ENCODE results near the gene JMJD8. TPM values are rescaled to one million over a fixed set of nuclear protein-coding genes. Genes with fewer than 3 reads are reported as not detected.

Gene JMJD8
- total RNA-seq, 1 donor from 2014 or later = 71.4 TPM

DNA sequence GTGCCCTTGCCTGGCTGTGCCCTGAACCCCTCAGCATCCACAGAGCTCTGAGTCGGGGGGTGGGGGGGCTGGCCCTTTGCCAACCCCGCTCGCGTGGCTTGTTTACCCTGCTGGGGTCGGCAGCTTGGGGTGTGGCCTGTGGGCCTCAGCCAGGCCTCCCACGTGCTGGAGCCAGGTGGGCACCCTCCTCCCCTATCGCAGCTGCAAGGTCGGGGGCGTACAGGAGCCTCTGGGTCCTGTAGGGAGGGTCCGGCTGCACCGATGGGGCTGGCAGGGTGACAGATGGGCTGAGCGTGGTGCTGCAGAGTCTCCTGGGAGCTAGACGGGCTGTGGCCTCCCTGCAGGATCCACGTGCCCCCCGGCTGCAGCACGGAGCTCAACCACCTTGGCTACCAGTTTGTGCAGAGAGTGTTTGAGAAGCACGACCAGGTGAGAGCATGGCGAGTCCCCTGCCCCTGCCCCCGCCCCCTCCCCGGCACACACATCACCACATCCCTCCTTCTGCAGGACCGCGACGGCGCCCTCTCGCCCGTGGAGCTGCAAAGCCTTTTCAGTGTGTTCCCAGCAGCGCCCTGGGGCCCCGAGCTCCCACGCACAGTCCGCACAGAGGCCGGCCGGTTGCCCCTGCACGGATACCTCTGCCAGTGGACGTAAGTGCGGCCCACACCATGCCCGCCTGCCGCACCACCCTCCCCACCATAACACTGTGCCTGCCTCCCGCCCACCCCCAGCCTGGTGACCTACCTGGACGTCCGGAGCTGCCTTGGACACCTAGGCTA, 12.6 kb downstream of the JMJD8 start:
- Mint-ChIP-seq H3K36me3 (ENCODE audit: low read depth) (peaks cover 11% of the 10 kb centered on the region), H3K4me1 (ENCODE audit: low read depth) (peaks cover 4% of the 10 kb centered on the region), H3K4me3 (peak overlapping the region; percentile 15), H3K27me3 (ENCODE audit: insufficient read depth) (peaks cover 7% of the 10 kb centered on the region), H3K27ac (no peak overlapping the region), H3K9me3 (no peaks in the 10 kb centered on the region)
- DNase-seq (ENCODE audit: low spot score) = no peak
- intact Hi-C loops (cut with micrococcal nuclease) = no loop called here

DNA sequence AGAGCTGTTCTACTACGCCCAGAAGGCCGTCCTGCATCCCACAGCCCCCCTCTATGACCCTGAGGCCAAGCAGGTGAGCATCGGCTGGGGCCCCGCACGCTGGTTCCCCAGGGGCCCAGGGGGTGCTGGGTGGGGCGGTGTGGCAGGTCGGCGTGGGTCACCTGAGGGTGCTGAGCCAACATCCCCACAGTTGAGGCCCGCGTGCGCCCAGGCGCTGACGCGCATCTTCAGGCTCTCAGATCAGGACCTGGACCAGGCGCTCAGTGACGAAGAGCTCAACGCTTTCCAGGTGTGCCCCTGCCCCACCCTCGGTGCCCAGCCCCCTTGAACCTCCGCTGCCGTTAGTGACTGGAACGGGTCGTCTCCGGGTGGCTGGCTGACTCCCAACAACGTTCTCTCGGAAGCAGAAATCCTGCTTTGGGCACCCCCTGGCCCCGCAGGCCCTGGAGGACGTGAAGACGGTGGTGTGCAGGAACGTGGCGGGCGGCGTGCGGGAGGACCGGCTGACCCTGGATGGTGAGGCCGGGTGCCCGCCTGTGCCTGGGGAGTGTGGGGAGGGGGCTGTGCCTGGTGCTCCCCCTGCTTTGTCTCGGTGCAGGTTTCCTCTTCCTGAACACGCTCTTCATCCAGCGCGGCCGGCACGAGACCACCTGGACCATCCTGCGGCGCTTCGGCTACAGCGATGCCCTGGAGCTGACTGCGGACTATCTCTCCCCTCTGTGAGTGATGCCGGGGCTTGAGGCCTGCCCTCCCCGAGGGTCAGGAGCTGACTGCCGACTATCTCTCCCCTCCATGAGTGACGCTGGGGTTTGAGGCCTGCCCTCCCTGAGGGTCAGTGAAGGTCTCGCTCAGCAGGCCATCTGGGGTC, 13.4 kb downstream of the JMJD8 start:
- intact Hi-C loops (cut with micrococcal nuclease) = no loop called here

DNA sequence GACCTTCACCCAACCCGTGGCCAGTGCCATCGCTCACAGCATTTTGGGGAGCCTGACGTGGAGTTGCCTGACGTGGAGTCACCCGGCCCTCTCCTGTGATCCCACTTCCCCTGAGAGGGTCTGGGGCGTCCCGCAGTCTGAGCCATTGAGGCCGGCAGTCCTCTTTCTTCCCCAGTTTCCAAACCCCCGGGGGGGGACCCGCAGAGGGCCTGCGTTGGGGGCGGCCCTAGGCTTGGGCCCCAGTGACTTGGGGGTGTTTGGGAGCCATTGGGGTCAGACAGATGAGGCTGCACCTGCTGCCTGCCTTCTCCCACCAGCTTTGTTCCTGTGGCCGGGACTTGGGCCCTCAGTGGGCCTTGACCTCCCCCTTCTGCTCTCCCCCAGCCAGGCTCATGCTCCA, 14.5 kb downstream of the JMJD8 start:
- no peaks in the 10 kb centered on the region for H3K9me3 Mint-ChIP-seq
- H3K27me3 Mint-ChIP-seq (ENCODE audit: insufficient read depth) = no peaks in the 10 kb centered on the region
- intact Hi-C loops (cut with micrococcal nuclease) = no loop called here
- H3K36me3 Mint-ChIP-seq (ENCODE audit: low read depth) = peaks cover 11% of the 10 kb centered on the region
- no peak overlapping the region for H3K27ac Mint-ChIP-seq
- DNase-seq (ENCODE audit: low spot score) = no peak
- peak overlapping the region; percentile 85 for H3K4me3 Mint-ChIP-seq
- peaks cover 4% of the 10 kb centered on the region for H3K4me1 Mint-ChIP-seq (ENCODE audit: low read depth)

More for the DNA sequence above, 13.4 kb downstream of the JMJD8 start:
- Mint-ChIP-seq H3K27ac (no peak overlapping the region), H3K4me3 (peak overlapping the region; percentile 85), H3K9me3 (no peaks in the 10 kb centered on the region), H3K4me1 (ENCODE audit: low read depth) (peaks cover 4% of the 10 kb centered on the region), H3K27me3 (ENCODE audit: insufficient read depth) (peaks cover 7% of the 10 kb centered on the region), H3K36me3 (ENCODE audit: low read depth) (peaks cover 11% of the 10 kb centered on the region)
- no peak for DNase-seq (ENCODE audit: low spot score)

DNA sequence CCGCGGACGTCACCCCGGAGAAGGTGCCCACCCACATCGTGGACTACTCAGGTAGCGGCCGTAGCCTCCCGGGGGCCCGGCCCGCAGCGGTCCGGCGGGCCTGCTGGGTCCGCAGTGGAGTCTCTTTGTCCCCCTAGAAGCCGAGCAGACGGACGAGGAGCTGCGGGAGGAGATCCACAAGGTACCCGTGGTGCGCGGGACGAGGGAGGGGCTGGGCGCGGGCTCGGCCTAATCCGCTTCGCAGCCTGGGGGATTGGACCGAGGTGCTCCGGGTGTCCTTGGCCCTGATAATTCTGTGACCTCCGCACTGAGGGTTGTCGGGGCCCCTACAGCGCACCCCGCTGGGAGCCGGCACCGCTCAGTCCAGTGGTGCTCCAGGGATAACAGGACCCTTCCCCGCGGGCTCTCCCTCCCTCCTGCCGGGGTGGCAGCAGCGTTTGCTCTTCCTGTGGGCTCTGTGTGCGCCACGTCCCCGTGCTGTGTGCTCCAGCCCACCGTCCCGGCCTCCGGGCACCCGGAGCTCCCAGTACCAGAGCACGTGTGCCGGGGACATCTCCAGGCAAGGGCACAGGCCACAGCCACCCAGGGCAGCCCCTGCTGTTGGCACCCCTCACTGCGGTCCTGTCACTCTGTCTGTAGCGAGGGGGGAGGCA, 15.5 kb downstream of the JMJD8 start:
- Mint-ChIP-seq H3K4me1 (ENCODE audit: low read depth) (peaks cover 4% of the 10 kb centered on the region), H3K36me3 (ENCODE audit: low read depth) (peaks cover 11% of the 10 kb centered on the region), H3K27me3 (ENCODE audit: insufficient read depth) (no peaks in the 10 kb centered on the region), H3K9me3 (no peaks in the 10 kb centered on the region), H3K27ac (no peak overlapping the region), H3K4me3 (peak overlapping the region; percentile 85)
- intact Hi-C loops (cut with micrococcal nuclease) = loop anchor here (1.0 kb wide), 1 partner anchor 32 kb away; the partner anchor contains the start of gene METTL26
- DNase-seq (ENCODE audit: low spot score) = no peak

DNA sequence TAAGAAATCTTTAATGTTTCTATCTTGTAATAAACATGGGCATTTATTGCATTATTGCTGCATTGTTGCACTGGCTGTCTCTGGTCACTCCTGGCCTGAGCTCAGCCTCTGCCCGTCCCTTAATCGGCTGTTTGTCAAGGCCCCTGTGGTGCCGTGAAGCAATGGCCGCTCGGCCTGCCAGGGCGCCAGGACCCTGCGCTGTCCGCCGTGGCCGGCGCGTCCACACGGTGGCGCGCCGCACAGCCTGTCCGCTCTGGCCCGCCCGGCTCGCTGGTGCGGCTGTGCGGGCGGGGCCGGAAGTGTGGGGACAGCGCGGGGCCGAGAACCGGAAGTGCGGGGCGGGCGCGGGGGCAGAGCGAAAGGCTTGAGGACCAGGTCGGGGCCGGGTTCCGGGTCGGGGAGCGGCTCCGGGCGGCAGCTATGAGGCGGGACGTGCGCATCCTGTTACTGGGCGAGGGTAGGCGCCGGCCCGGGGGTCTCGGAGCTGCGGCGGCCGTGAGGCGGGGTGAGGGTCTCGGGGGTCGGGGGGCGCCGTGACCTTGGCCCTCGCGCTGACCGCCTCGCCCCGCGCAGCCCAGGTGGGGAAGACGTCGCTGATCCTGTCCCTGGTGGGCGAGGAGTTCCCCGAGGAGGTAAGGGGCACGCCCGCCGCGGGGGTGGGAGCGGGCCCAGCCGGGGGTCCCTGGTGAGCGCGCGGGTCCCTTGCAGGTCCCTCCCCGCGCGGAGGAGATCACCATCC, 16.2 kb downstream of the JMJD8 start, which contains the start of gene RHOT2:
Gene RHOT2, plus strand, starts transcription at position 353 of the 739 bp plus-strand sequence. Its CDS starts 68 bp downstream, at position 421.
- Mint-ChIP-seq H3K27me3 (ENCODE audit: insufficient read depth) (no peaks in the 10 kb centered on the region), H3K36me3 (ENCODE audit: low read depth) (peaks cover 9% of the 10 kb centered on the region), H3K27ac (peak within 1 kb of the TSS; percentile 86), H3K9me3 (no peaks in the 10 kb centered on the region), H3K4me1 (ENCODE audit: low read depth) (peaks cover 4% of the 10 kb centered on the region), H3K4me3 (peak within 1 kb of the TSS; percentile 85)
- intact Hi-C loops (cut with micrococcal nuclease) = loop anchor here (1.0 kb wide), 2 partner anchors 12 to 32 kb away; partner anchors contain the start of genes METTL26 and STUB1
- DNase-seq (ENCODE audit: low spot score) = peak; percentile 94

DNA sequence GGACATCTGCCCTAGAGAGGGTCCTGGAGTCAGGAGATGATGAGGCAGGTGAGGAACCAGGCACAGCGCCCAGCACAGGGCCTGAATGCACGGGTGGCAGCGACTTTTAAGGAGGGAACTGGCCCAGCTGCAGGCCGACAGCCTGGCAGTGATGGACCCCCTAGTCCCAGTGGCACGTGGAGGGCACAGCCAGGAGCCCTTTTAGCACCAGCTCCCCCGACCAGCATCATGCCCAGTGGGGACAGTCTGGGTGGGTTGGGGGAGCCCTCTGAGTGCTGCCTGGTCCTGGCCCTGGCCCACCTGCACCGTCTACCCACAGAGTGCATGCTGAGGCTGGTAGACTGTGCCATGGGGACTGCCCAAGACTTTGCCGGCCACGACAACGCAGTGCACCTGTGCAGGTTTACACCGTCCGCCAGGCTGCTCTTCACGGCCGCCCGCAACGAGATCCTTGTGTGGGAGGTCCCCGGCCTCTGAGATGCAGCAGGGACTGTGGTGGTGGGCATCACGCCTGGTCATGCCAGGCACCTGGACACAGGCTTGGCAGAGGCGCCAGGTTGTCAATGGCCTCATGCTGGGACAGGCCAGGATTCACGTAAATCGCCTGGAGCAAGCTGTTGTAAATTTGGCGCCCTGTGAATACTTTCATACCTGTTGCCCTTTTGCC, 16.9 kb downstream of the JMJD8 start:
- peak overlapping the region; percentile 76 for H3K4me3 Mint-ChIP-seq
- H3K27me3 Mint-ChIP-seq (ENCODE audit: insufficient read depth) = no peaks in the 10 kb centered on the region
- peak overlapping the region; percentile 86 for H3K27ac Mint-ChIP-seq
- H3K36me3 Mint-ChIP-seq (ENCODE audit: low read depth) = peaks cover 5% of the 10 kb centered on the region
- DNase-seq (ENCODE audit: low spot score) = no peak
- H3K9me3 Mint-ChIP-seq = no peaks in the 10 kb centered on the region
- peaks cover 4% of the 10 kb centered on the region for H3K4me1 Mint-ChIP-seq (ENCODE audit: low read depth)
- intact Hi-C loops (cut with micrococcal nuclease) = loop anchor here (1.0 kb wide), 1 partner anchor 13 kb away; the partner anchor contains the start of gene STUB1

DNA sequence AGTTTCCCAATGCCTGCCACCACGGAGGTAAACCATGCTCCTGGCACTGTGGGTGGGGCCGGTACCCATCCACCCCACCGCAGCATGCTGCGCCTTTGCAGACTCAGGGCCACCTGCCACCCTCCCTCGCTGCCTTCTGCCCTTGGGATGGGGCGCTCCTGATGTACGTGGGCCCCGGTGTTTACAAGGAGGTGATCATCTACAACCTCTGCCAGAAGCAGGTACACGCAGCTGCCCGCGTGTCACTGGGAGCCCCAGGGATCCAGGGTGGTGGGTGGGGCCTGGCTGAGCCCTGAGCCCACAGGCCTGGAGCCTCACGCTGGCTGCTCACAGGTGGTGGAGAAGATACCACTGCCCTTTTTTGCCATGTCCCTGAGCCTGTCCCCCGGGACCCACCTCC, 17.6 kb downstream of the JMJD8 start:
- H3K27ac Mint-ChIP-seq = no peak overlapping the region
- peaks cover 4% of the 10 kb centered on the region for H3K4me1 Mint-ChIP-seq (ENCODE audit: low read depth)
- peaks cover 5% of the 10 kb centered on the region for H3K36me3 Mint-ChIP-seq (ENCODE audit: low read depth)
- H3K9me3 Mint-ChIP-seq = no peaks in the 10 kb centered on the region
- DNase-seq (ENCODE audit: low spot score) = no peak
- intact Hi-C loops (cut with micrococcal nuclease) = no loop called here
- no peak overlapping the region for H3K4me3 Mint-ChIP-seq
- H3K27me3 Mint-ChIP-seq (ENCODE audit: insufficient read depth) = no peaks in the 10 kb centered on the region

DNA sequence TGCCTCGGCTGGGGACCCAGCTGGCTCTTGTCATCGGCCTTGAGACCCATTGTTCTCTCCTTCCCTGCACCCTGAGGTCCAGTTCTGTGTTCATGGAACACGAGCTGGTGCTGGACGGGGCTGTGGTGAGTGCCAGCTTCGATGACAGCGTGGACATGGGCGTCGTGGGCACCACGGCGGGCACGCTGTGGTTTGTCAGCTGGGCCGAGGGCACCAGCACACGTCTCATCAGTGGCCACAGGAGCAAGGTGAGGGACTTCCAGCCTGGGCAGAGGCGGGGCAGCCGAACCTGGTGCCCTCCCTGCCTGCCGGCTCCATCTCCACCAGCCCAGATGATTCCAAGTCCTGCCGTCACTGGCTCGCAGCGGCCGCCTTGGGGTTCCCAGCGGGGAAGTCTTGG, 21.5 kb downstream of the JMJD8 start:
- Mint-ChIP-seq H3K4me3 (no peak overlapping the region), H3K9me3 (no peaks in the 10 kb centered on the region), H3K27ac (peak overlapping the region; percentile 5), H3K4me1 (ENCODE audit: low read depth) (peaks cover 2% of the 10 kb centered on the region), H3K36me3 (ENCODE audit: low read depth) (no peaks in the 10 kb centered on the region), H3K27me3 (ENCODE audit: insufficient read depth) (no peaks in the 10 kb centered on the region)
- intact Hi-C loops (cut with micrococcal nuclease) = no loop called here
- no peak for DNase-seq (ENCODE audit: low spot score)

DNA sequence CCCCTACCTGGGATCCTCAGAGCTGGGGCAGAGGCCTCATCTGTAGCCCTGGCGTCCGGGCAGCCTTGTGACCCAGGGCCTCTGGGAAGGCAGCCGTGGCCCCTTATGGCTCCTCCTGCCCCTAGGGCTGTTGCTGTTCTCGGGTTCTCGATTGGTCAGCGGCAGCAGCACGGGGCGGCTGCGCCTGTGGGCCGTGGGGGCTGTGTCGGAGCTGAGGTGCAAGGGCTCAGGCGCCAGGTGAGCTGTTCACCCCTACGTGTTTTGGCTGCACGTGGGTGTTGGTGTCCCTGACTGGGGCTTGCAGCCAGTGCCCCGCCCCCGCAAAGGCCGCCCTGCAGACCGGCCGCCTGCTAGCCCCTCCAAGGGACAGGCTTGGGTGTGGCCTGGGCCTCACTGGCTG, 22.0 kb downstream of the JMJD8 start:
- Mint-ChIP-seq H3K27me3 (ENCODE audit: insufficient read depth) (no peaks in the 10 kb centered on the region), H3K4me3 (no peak overlapping the region), H3K27ac (no peak overlapping the region), H3K36me3 (ENCODE audit: low read depth) (no peaks in the 10 kb centered on the region), H3K4me1 (ENCODE audit: low read depth) (no peaks in the 10 kb centered on the region), H3K9me3 (no peaks in the 10 kb centered on the region)
- intact Hi-C loops (cut with micrococcal nuclease) = no loop called here
- no peak for DNase-seq (ENCODE audit: low spot score)

DNA sequence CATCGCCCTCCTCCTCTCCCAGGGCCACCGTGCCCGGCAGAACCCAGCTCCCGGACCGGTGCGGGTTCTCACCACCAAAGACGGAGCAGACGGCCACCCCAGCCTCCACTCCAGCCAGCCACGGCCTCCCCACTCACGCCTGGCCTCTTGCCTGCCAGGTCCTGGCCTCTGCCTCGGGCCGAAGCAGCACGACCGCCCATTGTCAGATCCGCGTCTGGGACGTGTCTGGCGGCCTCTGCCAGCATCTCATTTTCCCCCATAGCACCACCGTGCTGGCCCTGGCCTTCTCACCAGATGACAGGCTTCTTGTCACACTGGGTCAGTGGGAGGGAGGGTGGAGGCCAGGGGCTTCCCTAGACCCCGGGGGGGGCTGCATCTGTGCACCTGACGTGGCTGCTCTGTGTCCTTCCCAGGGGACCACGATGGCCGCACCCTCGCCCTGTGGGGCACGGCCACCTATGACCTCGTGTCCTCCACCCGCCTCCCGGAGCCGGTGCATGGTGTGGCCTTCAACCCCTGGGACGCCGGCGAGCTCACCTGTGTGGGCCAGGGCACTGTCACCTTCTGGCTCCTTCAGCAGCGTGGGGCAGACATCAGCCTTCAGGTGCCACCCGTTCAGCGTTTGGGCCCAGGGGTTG, 22.8 kb downstream of the JMJD8 start:
- Mint-ChIP-seq H3K36me3 (ENCODE audit: low read depth) (no peaks in the 10 kb centered on the region), H3K4me3 (peak overlapping the region; percentile 5), H3K4me1 (ENCODE audit: low read depth) (no peaks in the 10 kb centered on the region), H3K27ac (no peak overlapping the region), H3K9me3 (no peaks in the 10 kb centered on the region), H3K27me3 (ENCODE audit: insufficient read depth) (no peaks in the 10 kb centered on the region)
- DNase-seq (ENCODE audit: low spot score) = no peak
- intact Hi-C loops (cut with micrococcal nuclease) = loop anchor here (2.0 kb wide), 1 partner anchor 73 kb away; no protein-coding TSS in a partner anchor

DNA sequence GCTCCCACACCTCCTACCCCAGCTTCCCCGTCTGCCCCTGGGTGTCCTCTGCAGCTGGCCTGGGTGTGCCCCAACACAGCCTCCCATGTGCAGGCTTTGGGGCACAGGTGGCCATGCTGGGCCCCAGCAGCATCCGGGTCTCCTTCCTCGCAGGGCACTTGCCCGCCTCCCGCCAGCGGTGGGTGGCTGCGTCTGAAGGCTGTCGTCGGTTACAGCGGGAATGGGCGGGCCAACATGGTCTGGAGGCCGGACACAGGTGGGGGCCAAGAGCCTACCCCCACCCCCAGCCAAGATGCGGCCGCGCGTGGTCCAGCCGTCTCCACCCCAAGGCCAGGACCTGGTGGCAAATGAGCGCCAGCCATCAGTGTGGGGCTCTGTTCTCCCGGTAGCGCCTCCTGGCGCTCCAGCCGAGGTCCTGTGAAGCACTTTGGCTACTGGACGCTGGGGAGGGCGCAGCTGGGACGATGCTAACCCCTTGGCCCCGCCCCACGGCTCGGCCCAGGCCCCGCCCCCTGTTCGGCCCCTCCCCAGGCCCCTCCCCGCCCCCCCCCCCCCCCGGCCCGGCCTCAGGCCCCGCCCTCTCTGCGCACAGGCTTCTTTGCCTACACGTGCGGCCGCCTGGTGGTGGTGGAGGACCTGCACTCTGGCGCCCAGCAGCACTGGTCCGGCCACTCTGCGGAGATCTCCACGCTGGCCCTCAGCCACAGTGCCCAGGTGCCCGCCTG, 23.5 kb downstream of the JMJD8 start:
- Mint-ChIP-seq H3K9me3 (no peaks in the 10 kb centered on the region), H3K27me3 (ENCODE audit: insufficient read depth) (no peaks in the 10 kb centered on the region), H3K36me3 (ENCODE audit: low read depth) (no peaks in the 10 kb centered on the region), H3K4me3 (peak overlapping the region; percentile 5), H3K4me1 (ENCODE audit: low read depth) (no peaks in the 10 kb centered on the region), H3K27ac (no peak overlapping the region)
- peak; percentile 53 for DNase-seq (ENCODE audit: low spot score)
- intact Hi-C loops (cut with micrococcal nuclease) = loop anchor here (1.0 to 2.0 kb wide), 5 partner anchors 11 to 72 kb away; partner anchors contain the start of genes MCRIP2 and WDR90
